Measurements from ENCODE around the gene CCDC60.

DNA sequence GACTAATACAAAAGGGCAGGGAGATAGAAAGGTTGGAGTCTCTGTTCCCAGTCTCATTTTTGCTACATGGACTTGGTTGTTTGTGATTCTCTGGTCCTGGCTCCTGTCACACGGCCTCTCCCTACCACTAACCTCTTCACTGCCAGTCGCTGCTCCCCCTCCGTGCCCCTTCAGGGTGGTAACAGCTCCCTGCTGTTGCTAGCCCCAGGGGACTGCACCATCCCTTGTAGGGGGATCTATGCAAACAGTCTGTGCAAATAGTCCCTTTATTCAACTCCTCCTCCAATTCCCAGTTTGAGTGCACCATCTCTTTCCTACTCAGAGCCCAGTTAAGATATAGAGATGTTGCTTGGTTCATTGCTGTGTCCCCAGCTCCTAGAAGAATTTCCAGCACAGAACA is 51.1 kb downstream of the CCDC60 start:
- TF ChIP-seq CTCF (IDR thresholded peaks at IDR 0.05 in 4 of 5, conservative IDR thresholded peaks at IDR 0.05 in 1 of 5) (no peak), POLR2A (IDR thresholded peaks at IDR 0.05) (no peak)

Measured in gastrocnemius medialis (tissue), 4 donors.